Endodermal cell (in vitro differentiated cells): ENCODE data around the gene ATAD1. TPM values are rescaled to one million over a fixed set of nuclear protein-coding genes. Genes with fewer than 3 reads are reported as not detected.

Experiments
- DNase-seq: peaks from one replicate; pipeline ENCODE4 v3.0.0-alpha.2; 2017
- H3K27ac ChIP-seq: 2 replicates; pipeline ENCODE4 v1.5.1; 2013; ENCODE audit warnings: mild to moderate bottlenecking, low read depth, low read length, moderate library complexity
- H3K27me3 ChIP-seq: 2 replicates; pipeline ENCODE4 v1.6.1; 2013; ENCODE audit warnings: mild to moderate bottlenecking, low read length, moderate library complexity; ENCODE audit not compliant: insufficient read depth, control insufficient read depth, poor library complexity, severe bottlenecking
- H3K36me3 ChIP-seq: 2 replicates; pipeline ENCODE4 v1.7.0; 2013; ENCODE audit warnings: mild to moderate bottlenecking, low read length, moderate library complexity; ENCODE audit not compliant: control insufficient read depth, insufficient read depth
- H3K4me1 ChIP-seq: one replicate; pipeline ENCODE4 v1.7.0; 2013; ENCODE audit warnings: low read length; ENCODE audit not compliant: control insufficient read depth, insufficient read depth
- H3K4me3 ChIP-seq: 2 replicates; pipeline ENCODE4 v1.5.1; 2013; ENCODE audit warnings: mild to moderate bottlenecking, low read length, moderate library complexity
- H3K9ac ChIP-seq: 2 replicates; pipeline ENCODE4 v1.6.1; 2013; ENCODE audit warnings: mild to moderate bottlenecking, low read length, moderate library complexity; ENCODE audit not compliant: poor library complexity, severe bottlenecking; ENCODE audit errors: extremely low read depth
- H3K9me3 ChIP-seq: 2 replicates; pipeline ENCODE4 v1.6.1; 2013; ENCODE audit warnings: mild to moderate bottlenecking, low read length, moderate library complexity; ENCODE audit not compliant: control insufficient read depth
- H3K27ac Mint-ChIP-seq: 2 replicates; pipeline ENCODE4 v1.8.0; 2020; ENCODE audit warnings: mixed read lengths
- H3K27me3 Mint-ChIP-seq: 2 replicates; pipeline ENCODE4 v1.8.0; 2021; ENCODE audit warnings: mild to moderate bottlenecking, mixed read lengths; ENCODE audit not compliant: insufficient read depth
- H3K36me3 Mint-ChIP-seq: 2 replicates; pipeline ENCODE4 v1.8.0; 2020; ENCODE audit warnings: low read depth, mixed read lengths
- H3K4me1 Mint-ChIP-seq: 2 replicates; pipeline ENCODE4 v1.8.0; 2020; ENCODE audit warnings: mixed read lengths
- H3K4me3 Mint-ChIP-seq: 2 replicates; pipeline ENCODE4 v1.8.0; 2020; ENCODE audit warnings: mild to moderate bottlenecking, moderate library complexity, mixed read lengths
- H3K9me3 Mint-ChIP-seq: 2 replicates; pipeline ENCODE4 v1.8.0; 2020; ENCODE audit warnings: mild to moderate bottlenecking, mixed read lengths
- WGBS, 2 experiments: methylation state at CpG; one replicate each; pipeline versions ENCODE4 v1.1.5 to v1.1.7; 2013; ENCODE audit warnings: missing lambda C conversion rate in 2 of 2, mixed read lengths in 1 of 2; ENCODE audit not compliant: insufficient coverage in 1 of 2, insufficient read length in 1 of 2; 5-methylcytosine and 5-hydroxymethylcytosine counted together
- total RNA-seq, 2 donors: library from RNA; stranded (reverse); fragmentation: NEBNext Ultra II Directional in 1 of 2; extraction: Animal tissue kit (Norgen Biotek cat#: 25700) in 1 of 2; gene quantifications; 2 replicates in 1 of 2; 3 replicates in 1 of 2; pipeline ENCODE4 v1.2.1, GENCODE V29; 2021
- TF ChIP-seq, protein P1 (sequence below): fragments of 200-600 bp; sonication (generic); conservative IDR thresholded peaks from 2 replicates; pipeline ENCODE4 v1.5.0; 2021; ENCODE audit warnings: antibody characterized with exemption, mild to moderate bottlenecking

ATAD1 gene
- total RNA-seq, 2 donors from 2014 or later: 55.4 to 68.0 TPM

DNA sequence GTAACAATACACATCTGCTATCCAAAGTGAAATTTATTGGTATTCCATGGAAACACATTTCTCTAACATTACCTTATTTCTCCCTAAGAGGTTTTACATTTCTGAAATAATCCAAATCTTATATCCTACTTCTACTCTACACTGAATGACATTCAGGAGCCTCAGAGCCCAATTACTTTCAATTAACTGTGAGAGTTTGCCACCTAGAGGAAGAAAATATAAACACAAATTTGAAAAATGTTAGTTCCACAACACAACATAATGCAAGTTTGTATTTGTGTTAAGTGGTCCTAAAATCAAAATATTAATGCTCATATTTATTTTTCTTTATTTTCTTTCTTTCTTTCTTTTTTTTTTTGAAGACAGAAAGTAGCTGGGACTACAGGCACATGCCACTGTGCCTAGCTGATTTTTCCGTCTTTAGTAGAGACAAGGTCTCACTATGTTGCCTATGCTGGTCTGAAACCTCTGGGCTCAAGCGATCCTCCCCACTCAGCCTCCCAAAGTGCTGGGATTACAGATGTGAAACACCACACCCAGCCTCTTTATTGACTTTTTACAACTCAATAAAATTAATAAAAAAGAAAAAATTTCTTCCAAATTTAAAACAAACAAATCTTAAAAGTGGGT lies 46.0 kb downstream of the ATAD1 start:
- no peaks in the 10 kb centered on the region for H3K9me3 Mint-ChIP-seq
- H3K27ac ChIP-seq: no peak overlapping the region
- no peaks in the 10 kb centered on the region for H3K9me3 ChIP-seq
- DNase-seq: no peak
- no peaks in the 10 kb centered on the region for H3K27me3 ChIP-seq
- H3K4me1 Mint-ChIP-seq: peaks cover 13% of the 10 kb centered on the region
- no peak overlapping the region for H3K27ac Mint-ChIP-seq
- peaks cover 74% of the 10 kb centered on the region for H3K36me3 ChIP-seq
- H3K4me1 ChIP-seq: no peaks in the 10 kb centered on the region
- no peak overlapping the region for H3K9ac ChIP-seq
- 71 to 86% methylated on average over 1 to 2 of the region's 2 CpGs for WGBS, 2 experiments
- no peak overlapping the region for H3K4me3 Mint-ChIP-seq
- no peaks in the 10 kb centered on the region for H3K27me3 Mint-ChIP-seq
- H3K36me3 Mint-ChIP-seq: peaks cover 37% of the 10 kb centered on the region
- H3K4me3 ChIP-seq: no peak overlapping the region
- TF ChIP-seq, protein P1, sequence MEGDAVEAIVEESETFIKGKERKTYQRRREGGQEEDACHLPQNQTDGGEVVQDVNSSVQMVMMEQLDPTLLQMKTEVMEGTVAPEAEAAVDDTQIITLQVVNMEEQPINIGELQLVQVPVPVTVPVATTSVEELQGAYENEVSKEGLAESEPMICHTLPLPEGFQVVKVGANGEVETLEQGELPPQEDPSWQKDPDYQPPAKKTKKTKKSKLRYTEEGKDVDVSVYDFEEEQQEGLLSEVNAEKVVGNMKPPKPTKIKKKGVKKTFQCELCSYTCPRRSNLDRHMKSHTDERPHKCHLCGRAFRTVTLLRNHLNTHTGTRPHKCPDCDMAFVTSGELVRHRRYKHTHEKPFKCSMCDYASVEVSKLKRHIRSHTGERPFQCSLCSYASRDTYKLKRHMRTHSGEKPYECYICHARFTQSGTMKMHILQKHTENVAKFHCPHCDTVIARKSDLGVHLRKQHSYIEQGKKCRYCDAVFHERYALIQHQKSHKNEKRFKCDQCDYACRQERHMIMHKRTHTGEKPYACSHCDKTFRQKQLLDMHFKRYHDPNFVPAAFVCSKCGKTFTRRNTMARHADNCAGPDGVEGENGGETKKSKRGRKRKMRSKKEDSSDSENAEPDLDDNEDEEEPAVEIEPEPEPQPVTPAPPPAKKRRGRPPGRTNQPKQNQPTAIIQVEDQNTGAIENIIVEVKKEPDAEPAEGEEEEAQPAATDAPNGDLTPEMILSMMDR: peak; percentile 81

DNA sequence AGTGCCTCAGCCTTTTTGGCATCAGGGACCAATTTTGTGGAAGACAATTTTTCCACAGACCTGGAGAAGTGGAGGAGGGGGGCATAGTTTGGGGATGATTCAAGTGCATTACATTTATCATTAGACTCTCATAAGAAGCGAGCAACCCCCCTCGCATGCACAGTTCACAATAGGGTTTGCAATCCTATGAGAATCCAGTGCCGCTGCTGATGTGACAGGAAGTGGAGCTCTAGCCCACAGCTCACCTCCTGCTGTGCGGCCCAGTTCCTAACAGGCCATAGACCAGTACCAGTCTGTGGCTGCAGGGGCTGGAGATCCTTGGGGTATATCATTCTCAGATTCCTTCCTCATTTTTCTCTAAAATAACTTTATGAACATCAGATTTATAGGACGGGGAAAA lies 50.8 kb downstream of the ATAD1 start:
- no peak overlapping the region for H3K4me3 ChIP-seq
- H3K27ac ChIP-seq: no peak overlapping the region
- Mint-ChIP-seq H3K27ac (no peak overlapping the region), H3K9me3 (no peaks in the 10 kb centered on the region), H3K4me3 (no peak overlapping the region), H3K4me1 (peaks cover 21% of the 10 kb centered on the region), H3K27me3 (no peaks in the 10 kb centered on the region), H3K36me3 (peaks cover 41% of the 10 kb centered on the region)
- WGBS, 2 experiments: 90 to 93% methylated on average over 5 of the region's 5 CpGs
- H3K9ac ChIP-seq: no peak overlapping the region
- peaks cover 66% of the 10 kb centered on the region for H3K36me3 ChIP-seq
- no peaks in the 10 kb centered on the region for H3K4me1 ChIP-seq
- H3K27me3 ChIP-seq: no peaks in the 10 kb centered on the region
- H3K9me3 ChIP-seq: no peaks in the 10 kb centered on the region
- peak; percentile 60 for DNase-seq
- TF ChIP-seq, protein P1: no peak

- H3K27me3 Mint-ChIP-seq: no peaks in the 10 kb centered on the region
- TF ChIP-seq, protein P1: no peak
- H3K4me1 ChIP-seq: no peaks in the 10 kb centered on the region
- no peak overlapping the region for H3K4me3 Mint-ChIP-seq
- H3K4me1 Mint-ChIP-seq: peaks cover 17% of the 10 kb centered on the region
- no peaks in the 10 kb centered on the region for H3K9me3 Mint-ChIP-seq
- H3K36me3 Mint-ChIP-seq: peaks cover 48% of the 10 kb centered on the region
- H3K9me3 ChIP-seq: no peaks in the 10 kb centered on the region
- no peaks in the 10 kb centered on the region for H3K27me3 ChIP-seq
- 77 to 100% methylated on average over 1 to 5 of the region's 5 CpGs for WGBS, 2 experiments
- H3K36me3 ChIP-seq: peaks cover 69% of the 10 kb centered on the region
- no peak overlapping the region for H3K27ac ChIP-seq
- DNase-seq: no peak
- no peak overlapping the region for H3K4me3 ChIP-seq
- H3K9ac ChIP-seq: no peak overlapping the region
- no peak overlapping the region for H3K27ac Mint-ChIP-seq
These were observed 52.2 kb downstream of the ATAD1 start for GRCh38 chr10:87765666-87766376.
